Panc1 (cell line): ENCODE measurements around the gene FCRL2. TPM values are rescaled to one million over a fixed set of nuclear protein-coding genes. Genes with fewer than 3 reads are reported as not detected.
A peak's percentile ranks its signal among the peaks of the same experiment; 100 is the strongest.

ENCODE experiments used
- ATAC-seq: fragments of 200-7000 bp; cut with Tn5 transposase; 2 replicates; pipeline ENCODE4 v1.9.1; 2020; ENCODE audit warnings: mild to moderate bottlenecking, moderate library complexity
- BruUV-seq: library from RNA; stranded (reverse); fragments of 400-500 nt; replicated peaks from 2 replicates; lab custom pipeline; 2021; lab: Mats Ljungman, UMichigan
- CTCF ChIA-PET: fragments of 300-600 bp; sonication (Branson Sonifier 250); formaldehyde crosslinking; loops from one replicate; lab custom pipeline; 2022; ENCODE audit warnings: antibody characterized with exemption; lab: Charles Lee
- POLR2A ChIA-PET: fragments of 300-600 bp; sonication (Branson Sonifier 250); formaldehyde crosslinking; loops from one replicate; lab custom pipeline; 2022; ENCODE audit warnings: antibody characterized with exemption; lab: Charles Lee
- DNase-seq: peaks from one replicate; pipeline ENCODE4 v3.0.0-alpha.2; 2010; ENCODE audit warnings: low read depth, low spot score
- H3K27ac ChIP-seq: 2 replicates; pipeline ENCODE4 v1.5.1; 2011; ENCODE audit warnings: mild to moderate bottlenecking, low read length, inconsistent platforms
- H3K27me3 ChIP-seq: fragments of 200-500 bp; sonication (Bioruptor generic); 2 replicates; pipeline ENCODE4 v1.6.0; 2014; ENCODE audit warnings: low read length, inconsistent platforms; ENCODE audit not compliant: control insufficient read depth, insufficient read depth
- H3K36me3 ChIP-seq: fragments of 200-500 bp; sonication (Bioruptor generic); 2 replicates; pipeline ENCODE4 v1.5.1; 2014; ENCODE audit warnings: inconsistent platforms, mild to moderate bottlenecking, low read length, moderate library complexity; ENCODE audit not compliant: control insufficient read depth, insufficient read depth
- H3K4me1 ChIP-seq: 2 replicates; pipeline ENCODE4 v1.5.1; 2011; ENCODE audit warnings: inconsistent platforms, mild to moderate bottlenecking, low read length, moderate library complexity; ENCODE audit not compliant: control insufficient read depth, insufficient read depth
- H3K4me3 ChIP-seq, 2 experiments: 2 replicates each; pipeline ENCODE4 v1.5.1; 2011 to 2012; ENCODE audit warnings: low read depth in 2 of 2, low read length in 2 of 2, mild to moderate bottlenecking in 2 of 2, inconsistent platforms in 1 of 2, moderate library complexity in 1 of 2
- H3K9me3 ChIP-seq: fragments of 200-500 bp; sonication (Bioruptor generic); 2 replicates; pipeline ENCODE4 v1.5.1; 2014; ENCODE audit warnings: low read depth, mild to moderate bottlenecking, inconsistent platforms, low read length, moderate library complexity; ENCODE audit not compliant: control insufficient read depth, insufficient read depth
- POLR2AphosphoS5 ChIP-seq: IDR thresholded peaks from 2 replicates; pipeline ENCODE4 v1.6.1; 2012; ENCODE audit warnings: mild to moderate bottlenecking, low read depth, low read length, moderate library complexity
- SIN3A ChIP-seq: IDR thresholded peaks from 2 replicates; pipeline ENCODE4 v1.6.1; 2012; ENCODE audit warnings: low read depth, mild to moderate bottlenecking, low read length, moderate library complexity, borderline replicate concordance; ENCODE audit not compliant: insufficient read depth
- TCF7L2 ChIP-seq: IDR thresholded peaks from 2 replicates; pipeline ENCODE4 v1.6.1; 2011; ENCODE audit warnings: mild to moderate bottlenecking, low read depth, low read length, inconsistent platforms
- in situ Hi-C: cut with HindIII; loops from 2 replicates; pipeline ENCODE4 v1.10.0; 2016; ENCODE audit warnings: low sequenced_read_pairs, low pct_unique_long_range_greater_than_20kb
- intact Hi-C: fragments of 100-400 bp; cut with micrococcal nuclease; formaldehyde crosslinking; loops from one replicate; pipeline ENCODE4 v1.10.0; 2022; ENCODE audit not compliant: unreplicated experiment
- total RNA-seq: library from RNA; stranded (reverse); gene quantifications from one replicate; pipeline ENCODE4 v1.2.1, GENCODE V29; 2021; ENCODE audit not compliant: unreplicated experiment
- TF ChIP-seq, protein P1 (sequence below): fragments of 450-650 bp; IDR thresholded peaks from 2 replicates; pipeline ENCODE4 v1.5.1; 2017; ENCODE audit warnings: mild to moderate bottlenecking
- TF ChIP-seq, protein P2 (sequence below), 2 experiments: IDR thresholded peaks; 2 replicates each; pipeline ENCODE4 v1.6.1; 2011 to 2012; ENCODE audit warnings: low read depth in 2 of 2, control low read depth in 1 of 2, low read length in 1 of 2, mild to moderate bottlenecking in 1 of 2, moderate library complexity in 1 of 2; ENCODE audit not compliant: insufficient read depth in 1 of 2

FCRL2 gene
- total RNA-seq, 1 experiment from 2014 or later: not detected

DNA sequence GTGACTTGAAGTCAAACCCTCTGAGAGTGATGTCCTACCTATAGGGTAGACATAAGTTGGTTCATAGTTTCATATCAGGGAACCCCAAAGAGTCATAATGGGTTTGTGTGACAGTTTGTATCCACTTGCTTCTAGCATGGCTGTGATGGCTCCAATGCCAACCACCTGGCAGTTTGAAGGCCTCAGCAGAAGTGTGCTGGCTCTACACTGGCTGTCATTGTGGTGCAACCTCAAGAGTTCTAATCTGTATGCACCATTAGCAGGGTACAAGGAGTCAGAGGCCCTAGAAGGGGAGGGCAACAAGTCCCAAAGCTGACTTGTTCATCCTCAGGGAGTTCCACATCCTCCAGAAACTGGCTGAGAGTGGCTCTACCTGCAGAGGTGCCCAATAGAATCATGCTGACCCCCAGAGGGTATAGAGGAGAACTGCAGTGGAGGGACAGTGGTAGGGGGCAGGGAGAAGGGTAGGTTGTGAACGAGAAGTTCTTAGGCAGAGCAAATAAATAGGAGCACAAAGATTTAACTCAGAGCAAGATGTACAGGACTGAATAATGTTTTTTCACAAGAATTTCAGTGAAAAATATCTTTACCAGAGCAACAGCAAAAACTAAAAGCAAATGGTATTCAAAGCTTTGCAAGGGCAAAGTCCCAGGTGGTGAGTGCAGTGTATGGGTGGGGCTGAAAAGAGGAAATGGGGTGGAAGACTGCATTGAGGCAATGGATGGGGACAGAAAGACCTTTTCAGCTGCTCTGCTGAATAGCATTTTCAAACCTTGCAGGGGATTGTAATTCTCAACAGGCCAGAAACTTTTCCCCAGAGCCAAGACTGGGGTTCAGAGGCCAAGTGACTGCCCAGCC is 3.2 kb downstream of the FCRL2 start:
- DNase-seq (no peak), ATAC-seq (no peak; the same call in 1 of the 2 replicates)

DNA sequence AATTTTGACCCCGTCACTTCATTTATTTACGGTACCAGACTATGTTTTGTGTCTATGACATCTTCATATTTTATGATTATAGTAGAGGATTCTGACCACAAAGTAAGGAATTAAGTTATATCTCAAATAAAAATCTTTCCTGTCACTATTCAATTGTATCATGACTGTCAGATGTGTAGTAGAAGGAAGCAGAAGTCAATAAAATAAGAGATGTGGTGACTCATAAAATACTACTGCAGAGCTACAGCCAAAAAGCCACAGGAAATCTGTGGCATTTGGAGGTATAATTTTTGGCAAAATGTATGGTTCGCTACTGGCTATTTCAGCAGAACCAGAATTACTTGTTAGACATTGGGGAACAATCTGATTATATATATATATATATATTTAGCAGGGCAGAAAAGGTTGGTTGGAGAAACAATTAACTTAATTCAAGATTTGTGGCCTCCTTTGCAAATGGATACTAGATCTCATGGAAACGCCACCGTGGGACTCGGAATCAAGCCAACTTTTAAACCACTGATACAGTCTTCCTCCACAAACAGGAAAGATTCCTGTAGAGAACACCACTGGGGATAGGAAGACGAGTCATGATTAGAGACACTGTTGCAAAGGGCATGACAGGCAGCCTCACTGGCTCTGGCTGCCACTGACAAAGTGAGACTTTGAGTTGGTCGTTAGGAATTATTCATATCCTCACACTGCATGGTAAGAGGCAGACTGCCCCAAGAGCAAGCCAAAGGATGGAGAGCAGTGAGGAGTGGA is 5.1 kb downstream of the FCRL2 start:
- in situ Hi-C loops: no loop called here

More for the DNA sequence above, 3.2 kb downstream of the FCRL2 start:
- no peak overlapping the region for H3K4me3 ChIP-seq
- no peaks in the 10 kb centered on the region for H3K4me1 ChIP-seq
- H3K27me3 ChIP-seq: peaks cover 6% of the 10 kb centered on the region
- ChIA-PET POLR2A (no interaction called here), CTCF (no interaction called here)
- intact Hi-C loops: no loop called here
- BruUV-seq: no TSS peak
- no peak for TF ChIP-seq TCF7L2
- TF ChIP-seq, protein P1, sequence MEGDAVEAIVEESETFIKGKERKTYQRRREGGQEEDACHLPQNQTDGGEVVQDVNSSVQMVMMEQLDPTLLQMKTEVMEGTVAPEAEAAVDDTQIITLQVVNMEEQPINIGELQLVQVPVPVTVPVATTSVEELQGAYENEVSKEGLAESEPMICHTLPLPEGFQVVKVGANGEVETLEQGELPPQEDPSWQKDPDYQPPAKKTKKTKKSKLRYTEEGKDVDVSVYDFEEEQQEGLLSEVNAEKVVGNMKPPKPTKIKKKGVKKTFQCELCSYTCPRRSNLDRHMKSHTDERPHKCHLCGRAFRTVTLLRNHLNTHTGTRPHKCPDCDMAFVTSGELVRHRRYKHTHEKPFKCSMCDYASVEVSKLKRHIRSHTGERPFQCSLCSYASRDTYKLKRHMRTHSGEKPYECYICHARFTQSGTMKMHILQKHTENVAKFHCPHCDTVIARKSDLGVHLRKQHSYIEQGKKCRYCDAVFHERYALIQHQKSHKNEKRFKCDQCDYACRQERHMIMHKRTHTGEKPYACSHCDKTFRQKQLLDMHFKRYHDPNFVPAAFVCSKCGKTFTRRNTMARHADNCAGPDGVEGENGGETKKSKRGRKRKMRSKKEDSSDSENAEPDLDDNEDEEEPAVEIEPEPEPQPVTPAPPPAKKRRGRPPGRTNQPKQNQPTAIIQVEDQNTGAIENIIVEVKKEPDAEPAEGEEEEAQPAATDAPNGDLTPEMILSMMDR: peak; percentile 29
- TF ChIP-seq, protein P2, sequence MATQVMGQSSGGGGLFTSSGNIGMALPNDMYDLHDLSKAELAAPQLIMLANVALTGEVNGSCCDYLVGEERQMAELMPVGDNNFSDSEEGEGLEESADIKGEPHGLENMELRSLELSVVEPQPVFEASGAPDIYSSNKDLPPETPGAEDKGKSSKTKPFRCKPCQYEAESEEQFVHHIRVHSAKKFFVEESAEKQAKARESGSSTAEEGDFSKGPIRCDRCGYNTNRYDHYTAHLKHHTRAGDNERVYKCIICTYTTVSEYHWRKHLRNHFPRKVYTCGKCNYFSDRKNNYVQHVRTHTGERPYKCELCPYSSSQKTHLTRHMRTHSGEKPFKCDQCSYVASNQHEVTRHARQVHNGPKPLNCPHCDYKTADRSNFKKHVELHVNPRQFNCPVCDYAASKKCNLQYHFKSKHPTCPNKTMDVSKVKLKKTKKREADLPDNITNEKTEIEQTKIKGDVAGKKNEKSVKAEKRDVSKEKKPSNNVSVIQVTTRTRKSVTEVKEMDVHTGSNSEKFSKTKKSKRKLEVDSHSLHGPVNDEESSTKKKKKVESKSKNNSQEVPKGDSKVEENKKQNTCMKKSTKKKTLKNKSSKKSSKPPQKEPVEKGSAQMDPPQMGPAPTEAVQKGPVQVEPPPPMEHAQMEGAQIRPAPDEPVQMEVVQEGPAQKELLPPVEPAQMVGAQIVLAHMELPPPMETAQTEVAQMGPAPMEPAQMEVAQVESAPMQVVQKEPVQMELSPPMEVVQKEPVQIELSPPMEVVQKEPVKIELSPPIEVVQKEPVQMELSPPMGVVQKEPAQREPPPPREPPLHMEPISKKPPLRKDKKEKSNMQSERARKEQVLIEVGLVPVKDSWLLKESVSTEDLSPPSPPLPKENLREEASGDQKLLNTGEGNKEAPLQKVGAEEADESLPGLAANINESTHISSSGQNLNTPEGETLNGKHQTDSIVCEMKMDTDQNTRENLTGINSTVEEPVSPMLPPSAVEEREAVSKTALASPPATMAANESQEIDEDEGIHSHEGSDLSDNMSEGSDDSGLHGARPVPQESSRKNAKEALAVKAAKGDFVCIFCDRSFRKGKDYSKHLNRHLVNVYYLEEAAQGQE (IDR thresholded peaks at IDR 0.05; ENCODE audit: insufficient read depth in 1 of 2, low read depth in 2 of 2, low read length in 1 of 2): no peak
- H3K27ac ChIP-seq: no peak overlapping the region
- in situ Hi-C loops: no loop called here
- H3K9me3 ChIP-seq: no peaks in the 10 kb centered on the region
- H3K36me3 ChIP-seq: no peaks in the 10 kb centered on the region

More for the DNA sequence above, 5.1 kb downstream of the FCRL2 start:
- peaks cover 7% of the 10 kb centered on the region for H3K27me3 ChIP-seq
- BruUV-seq: no TSS peak
- no peak overlapping the region for H3K27ac ChIP-seq
- ATAC-seq (no peak), DNase-seq (no peak)
- no peak overlapping the region for H3K4me3 ChIP-seq
- H3K4me1 ChIP-seq: no peaks in the 10 kb centered on the region
- H3K36me3 ChIP-seq: no peaks in the 10 kb centered on the region
- ChIA-PET POLR2A (no interaction called here), CTCF (no interaction called here)
- TF ChIP-seq POLR2AphosphoS5: no peak
- TF ChIP-seq, protein P2 (IDR thresholded peaks at IDR 0.05; ENCODE audit: insufficient read depth in 1 of 2, low read depth in 2 of 2, low read length in 1 of 2): no peak
- TF ChIP-seq TCF7L2: no peak
- TF ChIP-seq, protein P1: no peak
- TF ChIP-seq SIN3A: no peak
- intact Hi-C loops: no loop called here
- H3K9me3 ChIP-seq: no peaks in the 10 kb centered on the region
